ENCODE data around the gene PCDH9. TPM values are rescaled to one million over a fixed set of nuclear protein-coding genes. Genes with fewer than 3 reads are reported as not detected.
A peak's percentile ranks its signal among the peaks of the same experiment; 100 is the strongest.

The PCDH9 gene
- total and polyA plus RNA-seq, 8 donors = 2.0 to 11.6 (median 3.1) TPM

GRCh38 chr13:66322193-66322740, 907.9 kb downstream of the PCDH9 start:
- TF ChIP-seq CTCF (IDR thresholded peaks at IDR 0.05) = no peak
- no peak for ATAC-seq

DNA sequence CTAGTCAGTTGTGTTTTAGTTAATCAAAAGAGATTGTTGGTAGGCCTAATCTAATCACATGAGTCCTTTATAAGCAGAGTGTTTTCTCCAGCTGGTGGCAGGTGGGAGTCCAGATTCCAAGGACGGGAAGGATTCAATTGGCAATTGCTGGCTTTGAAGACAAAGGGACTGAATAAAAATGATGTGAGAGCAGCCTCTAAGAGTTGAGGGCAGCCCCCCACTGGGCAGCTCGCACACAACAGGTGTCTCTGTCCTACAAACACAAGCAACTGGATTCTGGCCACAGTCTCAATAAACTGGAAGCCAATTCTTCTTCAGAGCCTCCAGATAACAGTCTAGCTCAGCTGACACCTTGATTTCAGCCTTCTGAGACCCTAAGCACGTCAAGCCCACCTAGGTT, 915.2 kb downstream of the PCDH9 start:
- H3K27ac ChIP-seq = no peak overlapping the region
- peaks cover 0 to 7% of the 10 kb centered on the region in 2 donors for H3K9me3 ChIP-seq
- intact Hi-C loops (cut with DNase I) = no loop called here
- H3K27me3 ChIP-seq = no peaks in the 10 kb centered on the region
- TF ChIP-seq CTCF (IDR thresholded peaks at IDR 0.05) = no peak
- DNase-seq (peak in 1 of 4 donors; percentile 9), ATAC-seq (no peak)
- no peaks in the 10 kb centered on the region for H3K36me3 ChIP-seq
- no peaks in the 10 kb centered on the region for H3K4me1 ChIP-seq
- no peak overlapping the region for H3K4me3 ChIP-seq

More at GRCh38 chr13:66322193-66322740, 907.9 kb downstream of the PCDH9 start:
- Histone ChIP-seq H3K36me3 (no peaks in the 10 kb centered on the region), H3K9me3 (no peaks in the 10 kb centered on the region), H3K4me1 (no peaks in the 10 kb centered on the region), H3K4me3 (no peak overlapping the region), H3K27ac (no peak overlapping the region), H3K27me3 (no peaks in the 10 kb centered on the region)
- DNase-seq = no peak
- intact Hi-C loops (cut with DNase I) = no loop called here

- Histone ChIP-seq H3K36me3 (no peaks in the 10 kb centered on the region), H3K4me1 (no peaks in the 10 kb centered on the region), H3K27me3 (no peaks in the 10 kb centered on the region), H3K27ac (no peak overlapping the region), H3K9me3 (peaks cover 0 to 7% of the 10 kb centered on the region in 2 donors), H3K4me3 (no peak overlapping the region)
- ATAC-seq = peak; percentile 37
- no peak for DNase-seq
- TF ChIP-seq CTCF (IDR thresholded peaks at IDR 0.05) = no peak
- intact Hi-C loops (cut with DNase I) = no loop called here
Observed at GRCh38 chr13:66313413-66313812, 916.7 kb downstream of the PCDH9 start.

GRCh38 chr13:66312312-66313087, 917.6 kb downstream of the PCDH9 start:
- H3K9me3 ChIP-seq = peaks cover 0 to 7% of the 10 kb centered on the region in 2 donors
- no peak overlapping the region for H3K4me3 ChIP-seq
- TF ChIP-seq CTCF (IDR thresholded peaks at IDR 0.05) = no peak
- DNase-seq = peak in 2 of 4 donors; percentile 22 to 38
- no peaks in the 10 kb centered on the region for H3K27me3 ChIP-seq
- intact Hi-C loops (cut with DNase I) = no loop called here
- H3K36me3 ChIP-seq = no peaks in the 10 kb centered on the region
- no peaks in the 10 kb centered on the region for H3K4me1 ChIP-seq
- no peak overlapping the region for H3K27ac ChIP-seq
- ATAC-seq = peak; percentile 68

- H3K36me3 ChIP-seq = no peaks in the 10 kb centered on the region
- no peak overlapping the region for H3K4me3 ChIP-seq
- TF ChIP-seq CTCF (IDR thresholded peaks at IDR 0.05) = no peak
- DNase-seq = no peak
- ATAC-seq = no peak
- no peak overlapping the region for H3K27ac ChIP-seq
- intact Hi-C loops (cut with DNase I) = no loop called here
- no peaks in the 10 kb centered on the region for H3K27me3 ChIP-seq
- H3K4me1 ChIP-seq = no peaks in the 10 kb centered on the region
- no peaks in the 10 kb centered on the region for H3K9me3 ChIP-seq
Observed at GRCh38 chr13:66305961-66306617, 924.0 kb downstream of the PCDH9 start.

All from left lung (tissue), 10 donors.